B cell (primary cell): ENCODE measurements around the gene PLEKHN1. TPM values are rescaled to one million over a fixed set of nuclear protein-coding genes. Genes with fewer than 3 reads are reported as not detected.

Source experiments
- ATAC-seq: fragments of 200-7000 bp; cut with Tn5 transposase; one replicate; pipeline ENCODE4 v1.10.0; 2021; ENCODE audit warnings: low read depth, mild to moderate bottlenecking, moderate number of reproducible peaks, moderate library complexity
- CTCF ChIA-PET: fragments of 350-600 bp; sonication (Branson Sonifier 250); formaldehyde crosslinking; loops from one replicate; lab custom pipeline; 2021; ENCODE audit warnings: antibody characterized with exemption, inconsistent platforms; lab: Charles Lee
- POLR2A ChIA-PET: fragments of 350-600 bp; sonication (Branson Sonifier 250); formaldehyde crosslinking; loops from one replicate; lab custom pipeline; 2021; ENCODE audit warnings: antibody characterized with exemption; lab: Charles Lee
- DNase-seq: peaks from one replicate; pipeline ENCODE4 v3.0.0; 2013
- H2AFZ ChIP-seq: 2 replicates; pipeline ENCODE4 v1.6.1; 2012; ENCODE audit warnings: mild to moderate bottlenecking, low read depth, low read length; ENCODE audit not compliant: insufficient read depth, poor library complexity, severe bottlenecking
- H3K27ac ChIP-seq, 2 donors: 1 replicate in 1 of 2; 2 replicates in 1 of 2; pipeline ENCODE4 v1.5.1; 2012 to 2013; ENCODE audit warnings: low read length in 2 of 2, mild to moderate bottlenecking in 2 of 2, moderate library complexity in 1 of 2
- H3K27me3 ChIP-seq, 4 experiments: fragments of 200-600 bp in 1 of 4; sonication (generic) in 1 of 4; replicated peaks in 1 of 4; 1 replicate in 2 of 4; 2 replicates in 2 of 4; pipeline versions ENCODE4 v1.6.1 to v1.7.0; 2013 to 2016; ENCODE audit warnings: low read length in 3 of 4, mild to moderate bottlenecking in 2 of 4, mixed read lengths in 1 of 4, moderate library complexity in 1 of 4; ENCODE audit not compliant: insufficient read depth in 4 of 4, control insufficient read depth in 3 of 4; ENCODE audit errors: control extremely low read depth in 1 of 4
- H3K36me3 ChIP-seq, 2 experiments: replicated peaks in 1 of 2; 1 replicate in 1 of 2; 2 replicates in 1 of 2; pipeline versions ENCODE4 v1.6.1 to v1.7.1; 2013; ENCODE audit warnings: low read length in 1 of 2; ENCODE audit not compliant: insufficient read depth in 2 of 2, control insufficient read depth in 1 of 2; ENCODE audit errors: control extremely low read depth in 1 of 2, extremely low read depth in 1 of 2
- H3K4me1 ChIP-seq, 2 donors: fragments of 200-600 bp in 1 of 2; sonication (generic) in 1 of 2; 1 replicate in 1 of 2; 2 replicates in 1 of 2; pipeline versions ENCODE4 v1.5.1 to v1.6.1; 2013 to 2017; ENCODE audit warnings: low read length in 2 of 2; ENCODE audit not compliant: control insufficient read depth in 2 of 2, insufficient read depth in 2 of 2
- H3K4me2 ChIP-seq: replicated peaks from 2 replicates; pipeline ENCODE3; 2012; ENCODE audit warnings: mild to moderate bottlenecking, low read depth, low read length; ENCODE audit not compliant: poor library complexity, severe bottlenecking
- H3K4me3 ChIP-seq, 5 experiments: fragments of 200-600 bp in 1 of 5; sonication (generic) in 1 of 5; 1 replicate in 3 of 5; 2 replicates in 2 of 5; pipeline versions ENCODE4 v1.5.1 to v1.7.0; 2011 to 2016; ENCODE audit warnings: low read length in 4 of 5, mild to moderate bottlenecking in 4 of 5, low read depth in 2 of 5, control low read depth in 1 of 5, moderate library complexity in 1 of 5; ENCODE audit not compliant: insufficient read depth in 1 of 5; ENCODE audit errors: control extremely low read depth in 1 of 5, extremely low read depth in 1 of 5
- H3K79me2 ChIP-seq: fragments of 200-600 bp; sonication (generic); one replicate; pipeline ENCODE4 v1.6.0; 2016; ENCODE audit warnings: low read length; ENCODE audit not compliant: control insufficient read depth, insufficient read depth
- H3K9ac ChIP-seq: fragments of 200-600 bp; sonication (generic); 2 replicates; pipeline ENCODE4 v1.6.1; 2017; ENCODE audit warnings: mild to moderate bottlenecking, low read length, moderate library complexity
- H3K9me3 ChIP-seq, 3 donors: one replicate each; pipeline versions ENCODE4 v1.6.1 to v1.7.1; 2013; ENCODE audit warnings: low read length in 2 of 3; ENCODE audit not compliant: control insufficient read depth in 2 of 3, insufficient read depth in 1 of 3; ENCODE audit errors: control extremely low read depth in 1 of 3
- H4K20me1 ChIP-seq: 2 replicates; pipeline ENCODE4 v1.6.0; 2012; ENCODE audit warnings: mild to moderate bottlenecking, low read length; ENCODE audit not compliant: insufficient read depth, control insufficient read depth, poor library complexity, severe bottlenecking
- H3K27ac Mint-ChIP-seq: one replicate; pipeline ENCODE4 v1.8.0; 2021; ENCODE audit warnings: mixed read lengths
- H3K27me3 Mint-ChIP-seq: one replicate; pipeline ENCODE4 v1.8.0; 2021; ENCODE audit warnings: mixed read lengths
- H3K4me1 Mint-ChIP-seq: one replicate; pipeline ENCODE4 v1.8.0; 2021; ENCODE audit warnings: mixed read lengths
- H3K4me3 Mint-ChIP-seq: one replicate; pipeline ENCODE4 v1.8.0; 2021; ENCODE audit warnings: mixed read lengths
- H3K9me3 Mint-ChIP-seq: one replicate; pipeline ENCODE4 v1.8.0; 2022; ENCODE audit warnings: mixed read lengths; ENCODE audit not compliant: insufficient read depth
- CTCF ChIP-seq: fragments of 200-600 bp; IDR thresholded peaks from one replicate; pipeline ENCODE4 v1.8.0; 2022; ENCODE audit warnings: antibody characterized with exemption, mild to moderate bottlenecking
- EZH2 ChIP-seq: IDR thresholded peaks from 2 replicates; pipeline ENCODE4 v1.6.1; 2012; ENCODE audit warnings: borderline replicate concordance, low read depth, mild to moderate bottlenecking, moderate library complexity, low read length; ENCODE audit not compliant: insufficient read depth, poor library complexity, severe bottlenecking
- WGBS: methylation state at CpG from one replicate; pipeline ENCODE4 v1.1.5; 2013; ENCODE audit warnings: missing lambda C conversion rate; ENCODE audit not compliant: insufficient coverage; 5-methylcytosine and 5-hydroxymethylcytosine counted together
- intact Hi-C: fragments of 100-400 bp; cut with micrococcal nuclease; formaldehyde crosslinking; loops from one replicate; pipeline ENCODE4 v1.10.0; 2022
- polyA plus RNA-seq: library from polyadenylated mRNA; depleted of rRNA; stranded (reverse); fragments of >200 nt; gene quantifications from 2 replicates; pipeline ENCODE4 v1.2.3, GENCODE V29; 2012
- total RNA-seq, 2 donors: library from RNA; stranded (reverse); fragments of 120-200 nt in 1 of 2; gene quantifications; 1 replicate in 1 of 2; 2 replicates in 1 of 2; pipeline versions ENCODE4 v1.2.3 to v1.2.4, GENCODE V29; 2013 to 2022

Gene PLEKHN1
- total and polyA plus RNA-seq, 2 donors (not counting 1 experiment from before 2014, with no cell fraction given), result 0.36 to 1.1 TPM

- no peak overlapping the region for H3K27ac Mint-ChIP-seq
- TF ChIP-seq EZH2 (peak; percentile 68), CTCF (no peak)
- H3K27ac ChIP-seq, result no peak overlapping the region
- H3K27me3 ChIP-seq, result peaks cover 0 to 50% (median 20%) of the 10 kb centered on the region in 4 experiments
- peak overlapping the region; percentile 33 for H2AFZ ChIP-seq
- peaks cover 22% of the 10 kb centered on the region for H3K27me3 Mint-ChIP-seq
- peak overlapping the region; percentile 86 for H3K4me3 Mint-ChIP-seq
- peak overlapping the region in 3 of 5 experiments; percentile 34 to 56 (median 47) for H3K4me3 ChIP-seq
- H3K4me2 ChIP-seq, result peak overlapping the region; percentile 90
- peaks cover 7% of the 10 kb centered on the region for H4K20me1 ChIP-seq
- DNase-seq, result peak; percentile 59
- peaks cover 0 to 5% (median 0%) of the 10 kb centered on the region in 3 donors for H3K9me3 ChIP-seq
- WGBS, result under 1% methylated on average over 97 of the region's 98 CpGs
- H3K4me1 Mint-ChIP-seq, result peaks cover 14% of the 10 kb centered on the region
- ChIA-PET POLR2A (no interaction called here), CTCF (interaction anchor here (1.0 to 1.7 kb wide), 2 partner anchors 39 to 72 kb away, joined by 3 to 6 read pairs; no protein-coding TSS in a partner anchor)
- ATAC-seq, result peak; percentile 25
- H3K4me1 ChIP-seq, result peaks cover 30 to 31% of the 10 kb centered on the region in 2 donors
- peak overlapping the region; percentile 62 for H3K9ac ChIP-seq
- H3K36me3 ChIP-seq, result peaks cover 0 to 16% of the 10 kb centered on the region in 2 experiments
- intact Hi-C loops, result no loop called here
- no peaks in the 10 kb centered on the region for H3K9me3 Mint-ChIP-seq
- H3K79me2 ChIP-seq, result no peaks in the 10 kb centered on the region
Observed at GRCh38 chr1:941588-942383, 24.5 kb upstream of the PLEKHN1 start.

- Histone ChIP-seq H3K27ac (no peak overlapping the region), H4K20me1 (peaks cover 11% of the 10 kb centered on the region), H3K4me1 (peaks cover 30 to 31% of the 10 kb centered on the region in 2 donors), H3K79me2 (no peaks in the 10 kb centered on the region), H3K4me2 (peak overlapping the region; percentile 90), H2AFZ (no peak overlapping the region), H3K9me3 (peaks cover 0 to 5% (median 0%) of the 10 kb centered on the region in 3 donors), H3K9ac (peak overlapping the region; percentile 62), H3K36me3 (peaks cover 0 to 22% of the 10 kb centered on the region in 2 experiments), H3K4me3 (peak overlapping the region in 2 of 5 experiments; percentile 34 to 56), H3K27me3 (peaks cover 0 to 48% (median 20%) of the 10 kb centered on the region in 4 experiments)
- under 1% methylated on average over 47 of the region's 48 CpGs for WGBS
- peaks cover 22% of the 10 kb centered on the region for H3K27me3 Mint-ChIP-seq
- H3K9me3 Mint-ChIP-seq, result no peaks in the 10 kb centered on the region
- no peak for ATAC-seq
- intact Hi-C loops, result no loop called here
- peak overlapping the region; percentile 37 for H3K4me3 Mint-ChIP-seq
- TF ChIP-seq EZH2 (no peak), CTCF (no peak)
- peak; percentile 43 for DNase-seq
- POLR2A ChIA-PET, result interaction anchor here (0.6 kb wide), 1 partner anchor 60 kb away, joined by 3 read pairs; no protein-coding TSS in a partner anchor
- CTCF ChIA-PET, result interaction anchor here (1.0 to 1.5 kb wide), 2 partner anchors 37 to 38 kb away, joined by 3 to 4 read pairs; no protein-coding TSS in a partner anchor
- peaks cover 14% of the 10 kb centered on the region for H3K4me1 Mint-ChIP-seq
- H3K27ac Mint-ChIP-seq, result no peak overlapping the region
Observed at GRCh38 chr1:942411-942821, 23.9 kb upstream of the PLEKHN1 start.
